IPS DF 6.9 (cell line): ENCODE data around the gene MEOX1.

ENCODE experiments used
- DNase-seq: peaks from one replicate; pipeline ENCODE4 v3.0.0-alpha.2; 2013; ENCODE audit warnings: low read depth, low spot score
- H3K27ac ChIP-seq: one replicate; pipeline ENCODE4 v1.5.1; 2013; ENCODE audit warnings: low read length, control low read depth
- H3K27me3 ChIP-seq: 2 replicates; pipeline ENCODE4 v1.6.1; 2013; ENCODE audit warnings: mild to moderate bottlenecking, low read length; ENCODE audit not compliant: control insufficient read depth, insufficient read depth
- H3K36me3 ChIP-seq: 2 replicates; pipeline ENCODE4 v1.6.1; 2013; ENCODE audit warnings: low read length; ENCODE audit not compliant: control insufficient read depth, insufficient read depth
- H3K4me1 ChIP-seq: 2 replicates; pipeline ENCODE4 v1.6.1; 2013; ENCODE audit warnings: low read length; ENCODE audit not compliant: control insufficient read depth, insufficient read depth
- H3K4me3 ChIP-seq: 2 replicates; pipeline ENCODE4 v1.5.1; 2013; ENCODE audit warnings: mild to moderate bottlenecking, low read length
- H3K9me3 ChIP-seq: 2 replicates; pipeline ENCODE4 v1.6.1; 2013; ENCODE audit warnings: low read length, inconsistent platforms; ENCODE audit not compliant: control insufficient read depth, insufficient read depth
- WGBS: extraction: QIAGEN DNeasy Blood & Tissue Kit; methylation state at CpG from one replicate; pipeline ENCODE4 v1.1.7; 2013; ENCODE audit warnings: mixed read lengths, missing lambda C conversion rate; ENCODE audit not compliant: insufficient read length, insufficient coverage; 5-methylcytosine and 5-hydroxymethylcytosine counted together

MEOX1 gene

DNA sequence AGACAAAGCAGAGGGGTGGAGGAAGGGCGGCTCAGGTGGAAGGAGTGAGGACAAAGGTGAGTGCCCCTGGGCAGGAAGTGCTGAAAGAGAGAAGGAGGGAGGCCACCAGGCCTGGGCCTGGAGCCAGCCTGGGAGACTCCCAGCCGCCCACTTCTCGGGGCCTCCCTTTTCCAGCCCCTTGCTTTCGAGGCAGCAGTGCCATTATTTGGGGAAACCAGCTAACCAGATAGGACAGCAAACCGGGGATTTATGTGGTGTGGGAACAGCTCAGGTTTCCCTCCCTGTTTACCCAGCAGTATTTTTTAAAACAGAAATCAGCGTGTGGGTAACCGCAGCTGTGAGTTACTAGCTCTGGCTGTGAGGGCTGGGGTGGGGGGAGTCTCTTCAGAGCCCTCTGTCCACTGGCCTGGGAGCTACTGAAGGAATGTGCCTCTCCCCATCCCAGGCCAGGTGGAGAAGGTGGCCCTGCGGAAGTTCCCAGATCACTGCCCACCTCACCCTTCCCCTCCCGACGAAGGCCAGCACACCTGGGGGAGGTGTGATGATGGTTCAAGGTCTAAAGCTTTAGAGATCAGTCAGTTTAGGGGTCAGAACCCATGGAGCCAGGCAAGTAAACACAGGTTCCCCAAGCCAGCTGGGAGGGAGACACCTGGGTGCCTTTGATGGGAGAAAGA, 8.4 kb upstream of the MEOX1 start:
- no peak overlapping the region for H3K27ac ChIP-seq
- H3K4me3 ChIP-seq: no peak overlapping the region
- no CpG with 5 or more reads among the region's 10 CpGs for WGBS
- H3K36me3 ChIP-seq: no peaks in the 10 kb centered on the region
- no peak for DNase-seq
- H3K27me3 ChIP-seq: no peaks in the 10 kb centered on the region
- H3K4me1 ChIP-seq: peaks cover 3% of the 10 kb centered on the region
- no peaks in the 10 kb centered on the region for H3K9me3 ChIP-seq

DNA sequence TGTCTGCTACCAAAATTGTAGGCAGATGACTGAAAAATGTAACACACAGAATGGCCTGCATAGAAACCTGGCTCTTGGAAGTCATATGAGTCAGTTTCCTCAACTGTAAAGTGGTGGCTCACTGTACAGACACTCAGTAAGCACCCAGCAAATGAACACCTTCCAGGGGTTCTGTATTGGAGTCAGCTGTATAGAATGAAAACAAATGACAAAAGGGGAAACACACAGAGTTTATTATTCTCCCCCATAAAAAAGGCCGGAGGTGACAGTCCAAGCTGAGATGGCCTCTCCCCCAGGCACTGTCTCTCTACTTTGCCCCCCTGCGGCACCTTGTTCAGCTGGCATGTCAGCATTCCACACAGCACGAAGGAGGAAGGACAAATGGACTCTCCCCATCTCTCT, 6.2 kb upstream of the MEOX1 start:
- no peaks in the 10 kb centered on the region for H3K9me3 ChIP-seq
- no peaks in the 10 kb centered on the region for H3K36me3 ChIP-seq
- H3K27me3 ChIP-seq: no peaks in the 10 kb centered on the region
- H3K4me3 ChIP-seq: no peak overlapping the region
- peaks cover 3% of the 10 kb centered on the region for H3K4me1 ChIP-seq
- WGBS: no CpG with 5 or more reads among the region's 3 CpGs
- H3K27ac ChIP-seq: no peak overlapping the region
- no peak for DNase-seq

DNA sequence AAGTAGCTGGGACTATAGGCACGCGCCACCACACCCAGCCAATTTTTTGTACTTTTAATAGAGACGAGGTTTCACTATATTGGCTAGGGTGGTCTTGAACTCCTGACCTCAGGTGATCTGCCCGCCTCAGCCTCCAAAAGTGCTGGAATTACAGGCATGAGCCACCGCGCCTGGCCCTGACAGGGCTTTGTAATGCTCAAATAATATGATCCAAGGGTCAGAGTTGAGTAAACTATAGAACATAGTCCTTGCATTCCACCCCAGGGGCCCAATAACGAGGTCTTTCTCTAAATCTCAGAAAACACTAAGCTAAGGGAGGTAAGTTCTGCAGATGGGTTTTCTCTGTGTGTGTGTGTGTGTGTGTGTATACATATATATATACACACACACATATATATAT, 5.8 kb upstream of the MEOX1 start:
- no peak overlapping the region for H3K4me3 ChIP-seq
- no peaks in the 10 kb centered on the region for H3K36me3 ChIP-seq
- no peaks in the 10 kb centered on the region for H3K9me3 ChIP-seq
- H3K4me1 ChIP-seq: peaks cover 4% of the 10 kb centered on the region
- DNase-seq: no peak
- H3K27ac ChIP-seq: no peak overlapping the region
- no peaks in the 10 kb centered on the region for H3K27me3 ChIP-seq
- no CpG with 5 or more reads among the region's 7 CpGs for WGBS

DNA sequence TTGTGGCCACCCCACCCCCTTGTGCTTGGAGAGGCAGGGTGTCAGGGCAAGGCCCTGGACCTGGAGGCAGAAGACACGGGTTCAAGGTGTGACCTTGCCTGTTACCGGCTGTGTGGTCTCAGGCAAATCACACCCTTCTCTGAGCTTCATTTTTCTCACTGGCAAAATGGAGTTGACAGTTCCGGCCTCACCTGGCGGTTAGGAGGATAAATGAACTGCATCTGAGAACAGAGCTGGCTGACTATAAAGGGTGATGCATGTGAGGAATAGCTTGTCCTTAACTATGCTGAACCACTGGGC, 4.2 kb upstream of the MEOX1 start:
- no peaks in the 10 kb centered on the region for H3K9me3 ChIP-seq
- no peak overlapping the region for H3K27ac ChIP-seq
- no peaks in the 10 kb centered on the region for H3K27me3 ChIP-seq
- no peak for DNase-seq
- no CpG with 5 or more reads among the region's 4 CpGs for WGBS
- H3K4me3 ChIP-seq: no peak overlapping the region
- peaks cover 4% of the 10 kb centered on the region for H3K4me1 ChIP-seq
- no peaks in the 10 kb centered on the region for H3K36me3 ChIP-seq

DNA sequence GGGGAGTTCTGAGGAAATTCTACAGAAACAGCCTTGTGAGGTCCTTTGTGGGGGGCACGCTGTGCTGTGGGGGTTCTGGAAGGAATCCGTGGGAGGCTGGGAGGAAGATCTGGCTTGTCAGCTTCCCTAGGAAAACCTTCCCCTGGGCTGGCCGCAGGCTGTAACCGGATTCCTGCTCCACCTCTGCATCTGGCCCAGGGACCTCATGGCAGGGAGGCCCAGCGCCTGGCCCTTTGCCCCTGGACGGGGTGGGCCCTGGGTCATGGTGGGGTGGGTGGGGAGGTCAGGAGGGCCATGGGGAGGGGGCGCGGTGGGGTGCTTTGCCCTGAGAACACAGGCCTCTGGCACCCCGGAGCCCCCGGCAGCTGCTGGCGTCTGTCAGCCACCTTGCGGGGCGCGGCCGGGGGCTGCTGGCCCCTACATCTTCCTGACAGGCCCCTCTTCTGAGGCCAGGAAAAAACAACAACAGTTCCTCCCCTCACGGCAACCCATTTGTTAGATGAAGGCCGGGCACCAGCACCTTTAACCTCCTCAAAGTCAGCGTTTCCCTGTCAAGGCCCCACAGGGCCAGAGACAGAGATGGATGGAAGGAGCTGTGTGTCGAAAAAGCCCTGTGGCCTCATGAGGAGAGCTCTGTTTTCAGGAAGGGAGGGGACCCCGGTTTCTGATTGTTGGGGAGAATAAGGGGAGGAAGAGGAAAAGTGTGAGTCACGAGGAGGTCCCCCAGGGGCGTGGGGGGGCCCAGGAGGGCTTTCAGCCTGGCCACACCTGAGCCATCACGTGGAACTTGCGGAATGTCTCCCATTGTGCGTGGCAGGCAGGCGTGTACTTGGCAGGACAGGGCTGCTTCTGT, 3.6 kb upstream of the MEOX1 start:
- DNase-seq: no peak
- Histone ChIP-seq H3K4me3 (no peak overlapping the region), H3K9me3 (no peaks in the 10 kb centered on the region), H3K36me3 (no peaks in the 10 kb centered on the region), H3K27ac (no peak overlapping the region), H3K4me1 (peaks cover 3% of the 10 kb centered on the region), H3K27me3 (no peaks in the 10 kb centered on the region)
- WGBS: no CpG with 5 or more reads among the region's 26 CpGs

DNA sequence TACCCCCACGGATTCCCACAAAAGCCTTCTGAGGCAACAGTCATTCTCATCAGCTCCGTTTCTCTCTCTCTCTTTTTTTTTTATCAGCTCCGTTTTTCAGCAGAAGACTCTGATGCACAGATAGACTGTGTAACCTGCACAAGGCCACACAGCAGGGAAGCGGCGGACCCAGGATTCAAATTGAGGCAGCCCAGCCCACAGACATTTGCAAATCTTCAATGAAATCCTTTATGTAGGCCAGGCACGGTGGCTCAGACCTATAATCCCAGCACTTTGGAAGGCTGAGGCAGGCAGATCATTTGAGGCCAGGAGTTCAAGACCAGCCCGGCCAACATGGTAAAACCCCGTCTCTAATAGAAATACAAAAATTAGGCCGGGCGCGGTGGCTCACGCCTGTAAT, 2.4 kb upstream of the MEOX1 start:
- DNase-seq: no peak
- WGBS: no CpG with 5 or more reads among the region's 12 CpGs
- no peak overlapping the region for H3K27ac ChIP-seq
- H3K36me3 ChIP-seq: no peaks in the 10 kb centered on the region
- no peak overlapping the region for H3K4me3 ChIP-seq
- H3K9me3 ChIP-seq: no peaks in the 10 kb centered on the region
- H3K27me3 ChIP-seq: no peaks in the 10 kb centered on the region
- H3K4me1 ChIP-seq: 0 out of 2 replicates have a peak, but pooled peaks cover 1% of the 10 kb centered on the region

DNA sequence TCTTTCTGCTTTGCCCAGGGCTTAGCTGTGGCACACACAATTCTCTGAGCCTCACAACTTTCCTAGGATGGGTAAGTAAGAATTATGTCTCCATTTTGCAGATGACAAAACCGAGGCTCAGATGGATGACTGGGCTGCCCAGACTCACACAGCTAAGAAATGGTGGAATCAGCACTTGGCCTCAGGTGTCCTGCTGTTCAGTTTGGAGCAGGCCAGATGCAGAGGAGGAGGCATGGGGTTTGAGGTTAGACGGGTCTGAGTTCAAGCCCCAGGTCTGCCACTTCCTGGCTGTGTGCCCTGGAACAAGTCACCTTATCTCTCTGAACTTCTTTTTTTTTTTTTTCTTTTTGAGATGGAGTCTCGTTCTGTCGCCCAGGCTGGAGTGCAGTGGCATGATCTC, 1.7 kb upstream of the MEOX1 start:
- WGBS: no CpG with 5 or more reads among the region's 4 CpGs
- no peak overlapping the region for H3K4me3 ChIP-seq
- H3K9me3 ChIP-seq: no peaks in the 10 kb centered on the region
- H3K4me1 ChIP-seq: peaks cover 1% of the 10 kb centered on the region; the same call in 1 of the 2 replicates
- DNase-seq: no peak
- H3K36me3 ChIP-seq: no peaks in the 10 kb centered on the region
- H3K27ac ChIP-seq: no peak overlapping the region
- no peaks in the 10 kb centered on the region for H3K27me3 ChIP-seq

DNA sequence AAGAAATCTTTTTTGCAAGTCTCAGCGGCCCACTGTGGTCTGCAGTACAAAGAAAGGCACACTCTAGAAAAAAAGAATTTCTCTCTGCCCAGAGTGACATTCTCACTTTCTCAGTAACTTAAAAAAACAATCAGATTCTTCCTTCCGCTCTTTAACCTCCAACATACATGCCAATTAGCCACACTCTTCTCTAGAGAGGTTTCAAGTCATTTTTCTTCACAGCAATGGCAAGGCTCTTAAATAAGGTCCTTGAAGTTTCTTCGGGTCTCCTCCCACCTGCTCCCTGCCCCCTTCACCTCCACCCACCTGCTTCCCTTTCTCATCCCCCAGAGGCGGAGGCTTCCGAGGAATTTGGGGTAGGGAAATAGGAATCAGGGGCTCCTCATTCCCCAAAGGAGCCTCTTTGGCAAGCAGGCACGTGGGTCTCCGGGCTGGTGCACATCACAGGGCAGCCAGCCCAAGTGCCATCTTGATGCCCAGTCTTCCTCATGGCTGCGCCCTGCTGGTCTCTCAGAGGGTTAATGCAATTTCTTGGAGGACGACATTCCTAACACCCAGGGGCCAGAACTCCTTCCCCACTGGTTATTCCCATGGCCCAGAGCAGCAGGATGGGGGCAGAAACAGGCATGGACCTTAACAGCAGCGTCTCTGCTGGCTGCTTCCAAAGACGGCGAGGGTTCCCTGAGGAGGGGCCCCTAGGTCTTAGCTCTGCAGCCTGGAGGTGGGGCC, 855 bp upstream of the MEOX1 start:
- no peak overlapping the region for H3K4me3 ChIP-seq
- no peaks in the 10 kb centered on the region for H3K9me3 ChIP-seq
- no peaks in the 10 kb centered on the region for H3K36me3 ChIP-seq
- DNase-seq: no peak
- no peak overlapping the region for H3K27ac ChIP-seq
- H3K4me1 ChIP-seq: peaks cover 1% of the 10 kb centered on the region; the same call in 1 of the 2 replicates
- WGBS: no CpG with 5 or more reads among the region's 12 CpGs
- H3K27me3 ChIP-seq: no peaks in the 10 kb centered on the region

DNA sequence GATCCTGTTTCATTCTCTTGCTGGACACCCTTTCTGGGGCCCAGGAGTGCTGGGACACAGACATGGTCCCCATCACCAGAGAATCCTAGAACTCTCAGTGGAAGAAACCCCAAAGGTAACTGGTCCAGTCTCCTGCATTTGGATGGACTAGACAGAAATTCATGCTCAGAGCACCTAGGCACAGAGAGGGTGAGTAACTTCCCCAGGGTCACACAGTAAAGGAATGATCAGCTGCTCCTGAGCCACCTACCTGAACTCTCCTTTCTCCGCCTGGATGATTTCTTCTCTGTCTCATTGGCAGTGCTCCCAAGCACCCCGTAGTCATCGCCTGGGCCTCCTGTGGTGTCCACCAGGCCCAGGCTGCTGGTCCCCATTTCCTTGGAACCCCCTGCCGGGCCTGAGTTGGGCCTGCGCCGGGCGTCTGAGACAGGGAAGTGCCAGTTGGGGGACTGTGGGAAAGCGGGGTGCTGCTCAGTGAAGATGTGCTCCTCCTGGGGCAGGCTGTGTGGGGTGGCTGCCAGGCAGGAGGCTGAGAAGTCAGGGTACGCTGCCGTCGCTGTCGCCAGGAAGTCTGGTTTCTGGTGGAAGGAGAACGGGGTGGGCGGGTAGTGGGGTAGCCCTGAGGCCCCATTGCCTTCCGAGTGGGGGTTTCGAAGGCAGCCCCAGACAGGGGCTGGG, 767 bp downstream of the MEOX1 start:
- no peak overlapping the region for H3K27ac ChIP-seq
- H3K4me1 ChIP-seq: peaks cover 1% of the 10 kb centered on the region
- no peaks in the 10 kb centered on the region for H3K36me3 ChIP-seq
- H3K4me3 ChIP-seq: no peak overlapping the region
- H3K27me3 ChIP-seq: no peaks in the 10 kb centered on the region
- WGBS: no CpG with 5 or more reads among the region's 16 CpGs
- no peaks in the 10 kb centered on the region for H3K9me3 ChIP-seq
- DNase-seq: no peak
